Measurements from ENCODE around the gene UNC93A. TPM values are rescaled to one million over a fixed set of nuclear protein-coding genes. Genes with fewer than 3 reads are reported as not detected.
"Not testable (repeated sequence)": the region's sequence is repeated elsewhere in the genome, so short reads cannot be mapped to it uniquely, and the experiment has no call there.

Gene UNC93A
- total RNA-seq, 1 donor from 2014 or later, result not detected

DNA sequence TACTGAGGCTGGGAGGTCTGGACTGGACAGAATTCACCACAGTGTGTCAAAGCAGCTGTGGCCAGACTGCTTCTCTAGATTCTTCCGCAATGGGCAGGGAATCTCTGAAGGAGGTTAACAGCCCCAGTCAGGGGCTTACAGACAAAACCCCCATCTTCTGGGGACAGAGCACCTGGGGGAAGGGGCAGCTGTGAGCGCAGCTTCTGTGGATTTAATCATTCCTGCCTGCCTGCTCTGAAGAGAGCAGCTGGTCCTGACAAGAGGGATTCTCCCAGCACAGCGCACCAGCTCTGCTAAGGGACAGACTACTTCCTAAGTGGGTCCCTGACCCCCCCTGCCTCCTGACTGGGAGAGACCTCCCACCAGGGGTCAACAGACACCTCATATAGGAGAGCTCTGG lies 32.5 kb upstream of the UNC93A start:
- no peak for DNase-seq (ENCODE audit: extremely low spot score, unreplicated experiment)
- H3K9me3 Mint-ChIP-seq (ENCODE audit: unreplicated experiment), result peaks cover 5% of the 10 kb centered on the region
- peaks cover 7% of the 10 kb centered on the region for H3K27me3 Mint-ChIP-seq (ENCODE audit: unreplicated experiment)
- H3K4me3 Mint-ChIP-seq (ENCODE audit: unreplicated experiment), result no peak overlapping the region
- H3K27ac Mint-ChIP-seq (ENCODE audit: unreplicated experiment), result no peak overlapping the region
- H3K4me1 Mint-ChIP-seq (ENCODE audit: unreplicated experiment), result no peaks in the 10 kb centered on the region
- no peaks in the 10 kb centered on the region for H3K36me3 Mint-ChIP-seq (ENCODE audit: unreplicated experiment)
- TF ChIP-seq, protein P1, sequence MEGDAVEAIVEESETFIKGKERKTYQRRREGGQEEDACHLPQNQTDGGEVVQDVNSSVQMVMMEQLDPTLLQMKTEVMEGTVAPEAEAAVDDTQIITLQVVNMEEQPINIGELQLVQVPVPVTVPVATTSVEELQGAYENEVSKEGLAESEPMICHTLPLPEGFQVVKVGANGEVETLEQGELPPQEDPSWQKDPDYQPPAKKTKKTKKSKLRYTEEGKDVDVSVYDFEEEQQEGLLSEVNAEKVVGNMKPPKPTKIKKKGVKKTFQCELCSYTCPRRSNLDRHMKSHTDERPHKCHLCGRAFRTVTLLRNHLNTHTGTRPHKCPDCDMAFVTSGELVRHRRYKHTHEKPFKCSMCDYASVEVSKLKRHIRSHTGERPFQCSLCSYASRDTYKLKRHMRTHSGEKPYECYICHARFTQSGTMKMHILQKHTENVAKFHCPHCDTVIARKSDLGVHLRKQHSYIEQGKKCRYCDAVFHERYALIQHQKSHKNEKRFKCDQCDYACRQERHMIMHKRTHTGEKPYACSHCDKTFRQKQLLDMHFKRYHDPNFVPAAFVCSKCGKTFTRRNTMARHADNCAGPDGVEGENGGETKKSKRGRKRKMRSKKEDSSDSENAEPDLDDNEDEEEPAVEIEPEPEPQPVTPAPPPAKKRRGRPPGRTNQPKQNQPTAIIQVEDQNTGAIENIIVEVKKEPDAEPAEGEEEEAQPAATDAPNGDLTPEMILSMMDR (IDR thresholded peaks at IDR 0.05), result no peak

DNA sequence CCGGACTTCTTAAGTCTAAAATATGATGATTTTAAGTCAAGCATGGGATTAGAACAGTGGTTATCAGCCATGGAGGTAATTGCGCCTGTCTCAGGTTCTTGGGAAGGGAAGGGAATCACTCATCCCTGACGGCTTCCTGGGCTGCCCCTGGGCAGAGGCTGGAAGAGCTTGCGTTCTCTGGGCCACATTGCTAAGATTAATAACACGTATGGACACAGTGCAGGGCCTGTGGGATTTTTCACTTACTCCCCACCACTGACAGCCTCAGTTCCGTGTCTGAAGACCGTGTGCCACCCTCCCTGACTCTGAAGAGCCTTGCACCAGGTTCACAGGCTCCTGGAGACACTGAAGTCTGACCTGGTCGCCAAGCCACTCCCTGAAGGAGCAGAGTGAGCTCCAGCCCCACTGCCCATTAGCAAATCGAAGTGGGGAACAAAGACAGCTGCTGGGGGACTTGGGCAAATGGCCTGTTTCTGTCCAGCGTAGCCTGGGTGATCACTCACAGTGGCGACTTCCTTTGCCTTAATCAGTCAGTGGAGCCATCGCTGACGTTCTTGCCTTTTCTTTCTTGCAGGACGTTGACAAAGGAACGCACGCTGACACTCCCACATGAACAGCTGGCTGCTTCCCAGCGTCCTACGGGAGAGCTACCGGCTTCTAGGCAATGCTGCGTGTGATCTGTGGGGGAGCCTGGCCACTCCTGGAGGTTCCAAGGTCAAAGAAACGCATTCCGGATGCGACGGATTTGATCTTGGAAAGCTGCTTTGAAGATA lies 24.9 kb upstream of the UNC93A start:
- not testable (repeated sequence) for H3K36me3 Mint-ChIP-seq (ENCODE audit: unreplicated experiment); H3K4me3 Mint-ChIP-seq (ENCODE audit: unreplicated experiment); DNase-seq (ENCODE audit: extremely low spot score, unreplicated experiment); H3K27ac Mint-ChIP-seq (ENCODE audit: unreplicated experiment); H3K4me1 Mint-ChIP-seq (ENCODE audit: unreplicated experiment); H3K9me3 Mint-ChIP-seq (ENCODE audit: unreplicated experiment)
- H3K27me3 Mint-ChIP-seq (ENCODE audit: unreplicated experiment), result peaks cover 11% of the 10 kb centered on the region

DNA sequence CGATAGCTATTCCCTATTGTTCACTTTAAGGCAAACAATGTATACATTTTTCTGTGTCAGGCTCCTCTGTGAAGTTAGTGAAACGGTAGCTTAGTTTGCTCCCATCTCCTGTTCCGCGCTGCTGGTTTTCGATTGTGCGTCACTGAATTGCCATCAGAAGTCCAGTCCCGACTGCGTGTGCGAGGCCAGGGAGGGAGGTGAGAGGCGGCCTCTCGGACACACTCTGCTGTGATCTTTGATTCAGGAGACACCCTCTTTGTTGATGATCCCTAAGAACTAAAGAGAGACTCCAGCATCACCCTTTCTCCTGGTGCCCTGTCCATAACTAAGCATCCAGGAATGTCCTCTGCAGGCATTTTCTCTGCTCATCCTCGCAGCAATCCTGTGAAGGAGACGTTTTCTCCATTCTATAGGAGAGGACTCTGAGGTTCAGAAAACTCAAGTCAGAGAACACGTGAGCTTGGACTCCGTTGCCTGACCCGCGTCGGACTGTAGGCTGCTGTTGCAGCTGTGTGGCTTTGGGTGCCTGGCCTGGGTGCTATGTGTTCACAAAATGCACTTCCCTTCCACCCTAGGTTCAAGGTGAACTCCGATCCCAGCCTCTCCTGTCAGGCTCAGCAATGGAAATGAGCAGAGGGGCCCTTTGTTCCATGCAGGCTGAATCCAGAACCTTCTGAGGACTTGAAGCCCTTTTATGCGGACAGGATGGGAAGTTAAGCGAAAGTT lies 24.1 kb upstream of the UNC93A start:
- no peaks in the 10 kb centered on the region for H3K4me1 Mint-ChIP-seq (ENCODE audit: unreplicated experiment)
- H3K27me3 Mint-ChIP-seq (ENCODE audit: unreplicated experiment), result peaks cover 8% of the 10 kb centered on the region
- H3K9me3 Mint-ChIP-seq (ENCODE audit: unreplicated experiment), result no peaks in the 10 kb centered on the region
- TF ChIP-seq, protein P1 (IDR thresholded peaks at IDR 0.05), result no peak
- no peak overlapping the region for H3K27ac Mint-ChIP-seq (ENCODE audit: unreplicated experiment)
- H3K36me3 Mint-ChIP-seq (ENCODE audit: unreplicated experiment), result no peaks in the 10 kb centered on the region
- no peak for DNase-seq (ENCODE audit: extremely low spot score, unreplicated experiment)
- H3K4me3 Mint-ChIP-seq (ENCODE audit: unreplicated experiment), result no peak overlapping the region

DNA sequence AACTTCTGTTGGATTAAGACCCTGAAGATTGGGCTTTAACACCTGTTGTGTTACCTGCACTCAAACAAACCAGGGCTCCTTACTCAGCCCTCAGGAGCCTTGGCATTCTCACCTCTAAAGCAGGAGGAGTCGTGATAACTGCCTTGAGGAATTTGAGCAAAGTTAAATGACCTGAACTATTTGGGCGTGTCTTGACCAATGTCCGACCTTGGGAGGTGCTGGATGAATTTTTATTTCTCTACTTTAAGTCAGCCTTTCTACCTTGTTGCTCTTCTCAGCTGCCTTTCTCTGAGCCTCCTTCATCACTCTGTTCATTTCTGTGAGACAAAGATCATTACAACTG lies 23.6 kb upstream of the UNC93A start:
- H3K4me3 Mint-ChIP-seq (ENCODE audit: unreplicated experiment); H3K36me3 Mint-ChIP-seq (ENCODE audit: unreplicated experiment); H3K27ac Mint-ChIP-seq (ENCODE audit: unreplicated experiment); H3K4me1 Mint-ChIP-seq (ENCODE audit: unreplicated experiment); H3K27me3 Mint-ChIP-seq (ENCODE audit: unreplicated experiment); DNase-seq (ENCODE audit: extremely low spot score, unreplicated experiment); H3K9me3 Mint-ChIP-seq (ENCODE audit: unreplicated experiment): not testable (repeated sequence)

DNA sequence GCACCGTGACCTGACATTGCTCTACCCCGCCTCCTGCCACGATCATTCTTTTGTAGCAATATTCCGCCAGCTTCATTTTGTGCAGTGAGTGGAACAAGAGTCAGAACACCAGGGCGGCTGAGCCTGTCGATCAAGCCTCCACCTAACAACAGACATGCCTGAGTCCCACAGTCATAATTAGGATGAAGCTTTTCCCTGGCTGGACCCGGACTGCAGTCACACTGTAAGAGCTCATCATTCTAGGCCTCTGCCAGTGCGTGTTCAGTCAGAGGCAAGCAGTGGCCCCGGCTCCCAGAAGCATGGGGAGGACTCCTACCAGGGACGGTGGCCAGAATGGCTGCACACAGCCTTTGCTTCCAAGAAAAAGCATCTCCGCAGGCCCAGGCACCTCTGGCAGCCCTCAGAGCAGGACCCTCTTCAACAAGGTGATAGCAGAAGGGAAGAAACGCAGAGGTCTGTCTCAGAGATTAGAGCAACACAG lies 23.2 kb upstream of the UNC93A start:
- Mint-ChIP-seq H3K36me3 (ENCODE audit: unreplicated experiment) (no peaks in the 10 kb centered on the region), H3K9me3 (ENCODE audit: unreplicated experiment) (no peaks in the 10 kb centered on the region), H3K4me3 (ENCODE audit: unreplicated experiment) (no peak overlapping the region), H3K4me1 (ENCODE audit: unreplicated experiment) (no peaks in the 10 kb centered on the region), H3K27ac (ENCODE audit: unreplicated experiment) (no peak overlapping the region), H3K27me3 (ENCODE audit: unreplicated experiment) (peaks cover 8% of the 10 kb centered on the region)
- TF ChIP-seq, protein P1 (IDR thresholded peaks at IDR 0.05), result no peak
- DNase-seq (ENCODE audit: extremely low spot score, unreplicated experiment), result no peak

DNA sequence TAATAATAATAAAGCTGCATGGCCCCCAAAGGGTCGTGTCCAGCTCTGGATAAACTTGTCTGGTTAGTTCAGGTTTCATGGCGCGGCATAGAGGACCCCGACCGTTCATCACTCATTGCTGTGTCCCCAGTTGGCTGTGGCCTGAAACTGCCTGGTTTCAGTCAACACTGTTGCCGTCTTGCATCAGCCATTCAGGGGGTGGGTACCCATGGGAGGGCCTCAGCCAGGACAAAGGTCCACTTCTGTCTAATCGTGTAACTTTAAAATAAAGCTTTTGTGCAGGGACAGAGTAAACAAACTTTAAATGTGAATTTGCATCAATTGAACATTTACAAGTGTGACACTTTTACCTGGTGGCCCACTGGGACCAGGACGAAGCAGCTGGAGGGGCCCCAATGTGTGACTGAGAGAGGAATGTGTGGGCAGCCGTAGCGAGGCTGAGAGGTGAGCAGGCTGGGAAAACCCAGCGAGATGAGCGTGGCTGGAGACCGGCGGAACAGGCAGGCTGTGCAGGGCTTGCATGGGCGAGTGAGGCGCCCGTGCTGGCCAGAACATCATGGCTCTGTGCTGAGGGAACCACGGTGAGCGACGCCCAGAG lies 22.3 kb upstream of the UNC93A start:
- DNase-seq (ENCODE audit: extremely low spot score, unreplicated experiment), result no peak
- TF ChIP-seq, protein P1 (IDR thresholded peaks at IDR 0.05), result no peak
- H3K36me3 Mint-ChIP-seq (ENCODE audit: unreplicated experiment), result no peaks in the 10 kb centered on the region
- peaks cover 13% of the 10 kb centered on the region for H3K27me3 Mint-ChIP-seq (ENCODE audit: unreplicated experiment)
- H3K4me1 Mint-ChIP-seq (ENCODE audit: unreplicated experiment), result no peaks in the 10 kb centered on the region
- no peaks in the 10 kb centered on the region for H3K9me3 Mint-ChIP-seq (ENCODE audit: unreplicated experiment)
- no peak overlapping the region for H3K27ac Mint-ChIP-seq (ENCODE audit: unreplicated experiment)
- H3K4me3 Mint-ChIP-seq (ENCODE audit: unreplicated experiment), result no peak overlapping the region

Data from osteocyte (in vitro differentiated cells).